NOMO-1 treated with DMSO at 0.1 percent for 48 hours (cell line): Measurements from ENCODE around the gene MRPL18.
"Not testable (repeated sequence)": the region's sequence is repeated elsewhere in the genome, so short reads cannot be mapped to it uniquely, and the experiment has no call there.

ENCODE experiments used
- DNase-seq: peaks from one replicate; lab custom pipeline; 2025; ENCODE audit not compliant: unreplicated experiment; lab: John Stamatoyannopoulos, UW

MRPL18 gene

DNA sequence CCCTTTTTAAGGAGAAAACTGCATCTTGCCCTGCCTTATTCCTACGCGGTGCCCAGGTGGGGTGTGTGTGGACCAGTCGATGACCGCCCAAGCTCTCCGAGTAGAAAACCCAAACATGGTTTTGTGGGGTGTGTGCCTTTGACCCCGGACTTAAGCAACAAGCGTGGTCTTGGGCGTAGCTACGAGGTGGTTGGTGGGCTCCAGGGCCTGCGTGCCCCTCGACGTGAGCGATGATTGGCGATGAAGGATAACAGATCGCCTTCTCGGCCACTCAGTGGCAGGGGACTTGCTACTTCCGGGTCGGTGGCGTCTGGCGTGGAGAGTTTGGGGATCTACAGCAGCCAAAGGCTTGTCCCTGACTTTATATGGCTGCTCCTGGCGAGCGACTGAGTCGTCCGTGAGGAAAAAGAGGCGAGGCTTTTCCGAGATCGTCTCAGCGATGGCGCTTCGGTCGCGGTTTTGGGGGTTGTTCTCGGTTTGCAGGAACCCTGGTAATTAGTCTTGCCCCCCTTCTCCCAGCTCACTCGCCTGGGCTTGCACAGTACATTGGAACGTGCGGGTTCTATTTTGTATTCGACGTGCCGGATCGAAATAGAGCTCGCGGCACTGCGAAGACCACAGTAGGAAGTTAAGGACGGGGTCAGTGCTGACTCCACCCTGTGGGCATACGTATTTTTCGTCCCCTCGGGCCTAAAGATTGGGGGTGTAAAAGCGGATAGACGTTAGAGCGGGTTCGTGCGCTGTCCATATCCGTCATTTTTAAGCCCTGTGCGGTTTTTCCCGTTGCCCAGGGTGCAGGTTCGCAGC, at the start of gene MRPL18:
TSS of gene MRPL18 (plus strand) at position 319 of the 807 bp plus-strand sequence. CDS start at position 440, 121 bp downstream.
- peak; percentile 98 for DNase-seq

DNA sequence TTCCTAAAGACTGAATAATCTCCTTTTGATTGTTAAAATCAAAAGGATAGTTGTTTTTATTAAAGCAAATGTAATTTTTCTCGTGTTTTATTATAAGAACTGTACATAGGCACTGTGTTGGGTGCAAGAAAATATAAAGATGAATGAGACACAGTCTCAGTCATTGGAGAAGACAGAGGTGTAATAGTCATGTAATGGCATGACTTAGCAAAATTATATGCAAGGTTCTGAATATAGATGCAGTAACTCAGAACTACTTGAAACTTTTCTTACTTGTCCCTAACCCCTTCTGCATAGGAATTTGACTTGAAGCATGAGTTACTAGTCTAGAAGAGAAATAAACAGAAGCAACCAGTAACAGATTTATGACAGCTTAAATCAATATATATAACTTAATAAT, 48.1 kb upstream of the MRPL18 start:
- DNase-seq, result no peak

DNA sequence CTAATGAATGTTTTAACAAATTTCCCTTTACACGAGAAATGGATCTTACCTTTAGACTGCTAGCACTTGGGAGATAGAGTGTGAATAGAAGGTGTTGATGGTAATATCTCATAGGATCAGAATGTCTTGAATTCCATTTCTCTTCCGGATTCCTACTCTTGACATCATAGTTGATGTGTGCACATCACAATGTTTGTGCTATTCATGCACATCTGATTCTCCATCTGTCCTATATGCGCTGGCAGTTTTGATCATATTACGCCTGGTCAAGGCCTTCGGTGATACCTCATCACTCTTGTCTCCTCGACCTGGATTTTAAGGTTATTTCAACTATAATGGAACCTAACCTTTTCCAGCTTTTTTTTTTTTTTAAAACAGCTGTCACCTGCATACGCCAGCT, 45.2 kb upstream of the MRPL18 start:
- DNase-seq, result no peak

DNA sequence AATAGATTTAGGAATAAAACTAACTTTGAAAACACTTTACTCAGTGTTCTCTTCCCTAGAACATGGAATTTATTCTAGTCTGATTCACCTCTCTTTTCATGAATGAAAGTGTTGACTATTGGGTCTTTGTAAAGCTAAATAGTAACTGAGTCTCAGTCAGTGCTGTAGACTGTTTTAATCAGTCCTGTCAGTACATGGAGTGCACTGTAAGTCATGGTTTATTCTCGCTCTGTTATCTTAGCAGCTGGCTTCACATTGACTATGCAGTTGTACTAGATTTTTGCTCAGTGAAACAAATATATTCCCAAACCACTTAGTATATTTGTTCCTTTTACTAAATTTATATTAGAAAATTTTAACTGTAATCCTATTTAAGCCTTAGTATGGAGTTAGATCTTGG, 43.5 kb upstream of the MRPL18 start:
- no peak for DNase-seq

DNA sequence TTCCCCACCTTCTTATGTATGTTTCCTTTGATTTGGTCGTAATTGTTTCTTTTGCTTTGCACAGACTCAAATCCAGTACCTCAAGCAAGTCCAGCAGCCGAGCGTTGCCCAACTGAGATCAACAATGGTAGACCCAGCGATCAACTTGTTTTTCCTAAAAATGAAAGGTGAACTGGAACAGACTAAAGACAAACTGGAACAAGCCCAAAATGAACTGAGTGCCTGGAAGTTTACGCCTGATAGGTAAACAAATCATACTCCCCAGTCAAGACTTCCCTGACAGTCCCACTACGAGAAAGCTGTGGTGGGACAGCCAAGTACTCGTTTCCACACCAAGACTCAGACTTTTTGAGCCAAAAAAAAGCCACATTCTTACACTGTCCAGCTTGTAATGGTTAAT, 42.1 kb upstream of the MRPL18 start:
- not testable (repeated sequence) for DNase-seq

DNA sequence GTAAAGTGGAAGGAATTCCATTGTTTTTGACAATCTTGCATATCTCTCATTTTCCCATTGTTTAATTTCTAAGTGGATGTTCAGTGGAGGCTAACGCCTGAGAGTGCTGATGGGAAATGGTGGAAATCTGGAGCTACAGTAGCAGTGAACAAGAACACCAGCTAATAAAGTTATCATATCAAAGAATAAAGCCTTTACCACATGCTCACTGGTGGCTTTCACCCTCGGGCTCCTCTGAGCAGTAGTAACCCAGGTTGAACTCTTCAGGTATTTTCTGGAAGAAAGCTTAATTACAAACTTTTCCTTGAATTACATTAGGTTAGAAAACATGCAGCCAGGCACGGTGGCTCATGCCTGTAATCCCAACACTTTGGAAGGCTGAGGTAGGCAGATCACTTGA, 38.8 kb upstream of the MRPL18 start:
- DNase-seq, result no peak

DNA sequence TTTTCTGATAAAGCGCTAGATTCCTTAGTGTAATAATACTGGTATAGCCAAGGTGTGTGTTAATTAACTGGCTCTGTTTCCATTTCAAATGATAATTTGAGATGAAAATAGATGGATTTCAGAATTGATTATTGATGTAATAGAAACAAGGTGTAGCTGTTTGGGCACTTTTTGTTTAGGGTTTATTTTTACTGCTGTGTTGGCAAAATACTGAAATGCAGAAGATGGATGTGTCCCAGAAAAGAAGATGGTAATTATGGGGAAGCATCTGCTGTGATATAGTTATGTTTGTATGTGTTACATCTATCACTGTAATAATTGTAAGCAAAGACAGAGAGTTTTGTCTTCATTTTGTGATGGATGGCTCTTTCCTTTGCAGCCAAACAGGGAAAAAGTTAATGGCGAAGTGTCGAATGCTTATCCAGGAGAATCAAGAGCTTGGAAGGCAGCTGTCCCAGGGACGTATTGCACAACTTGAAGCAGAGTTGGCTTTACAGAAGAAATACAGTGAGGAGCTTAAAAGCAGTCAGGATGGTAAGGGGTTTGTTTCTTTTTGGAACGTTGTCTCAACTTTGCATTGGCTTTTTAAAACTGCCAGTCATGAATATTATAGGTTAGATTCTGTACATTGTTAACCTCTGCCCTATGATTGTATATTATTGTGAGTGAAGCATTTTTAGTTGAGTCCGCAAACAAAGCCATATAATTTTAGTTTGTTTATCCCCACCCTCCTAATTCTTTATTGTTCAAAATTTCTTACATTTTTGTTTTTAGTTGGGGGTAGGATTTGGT, 37.0 kb upstream of the MRPL18 start:
- no peak for DNase-seq

DNA sequence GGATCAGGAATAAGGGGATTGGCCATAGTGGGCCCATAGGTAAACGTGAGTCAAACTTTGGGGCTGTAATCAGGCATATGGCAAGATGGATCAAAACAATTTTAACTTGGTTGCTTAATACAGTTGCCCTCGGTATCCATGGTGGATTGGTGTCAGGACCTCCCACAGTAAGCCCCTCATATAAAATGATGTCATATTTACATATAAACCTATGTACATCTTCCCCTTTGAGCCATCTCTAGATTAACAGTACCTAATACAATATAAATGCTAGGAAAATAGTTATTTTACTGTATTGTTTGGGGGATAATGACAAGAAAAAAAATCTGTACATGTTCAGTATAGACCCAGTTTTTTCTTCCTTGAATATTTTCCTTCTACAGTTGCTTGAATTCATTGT, 35.9 kb upstream of the MRPL18 start:
- DNase-seq, result no peak

DNA sequence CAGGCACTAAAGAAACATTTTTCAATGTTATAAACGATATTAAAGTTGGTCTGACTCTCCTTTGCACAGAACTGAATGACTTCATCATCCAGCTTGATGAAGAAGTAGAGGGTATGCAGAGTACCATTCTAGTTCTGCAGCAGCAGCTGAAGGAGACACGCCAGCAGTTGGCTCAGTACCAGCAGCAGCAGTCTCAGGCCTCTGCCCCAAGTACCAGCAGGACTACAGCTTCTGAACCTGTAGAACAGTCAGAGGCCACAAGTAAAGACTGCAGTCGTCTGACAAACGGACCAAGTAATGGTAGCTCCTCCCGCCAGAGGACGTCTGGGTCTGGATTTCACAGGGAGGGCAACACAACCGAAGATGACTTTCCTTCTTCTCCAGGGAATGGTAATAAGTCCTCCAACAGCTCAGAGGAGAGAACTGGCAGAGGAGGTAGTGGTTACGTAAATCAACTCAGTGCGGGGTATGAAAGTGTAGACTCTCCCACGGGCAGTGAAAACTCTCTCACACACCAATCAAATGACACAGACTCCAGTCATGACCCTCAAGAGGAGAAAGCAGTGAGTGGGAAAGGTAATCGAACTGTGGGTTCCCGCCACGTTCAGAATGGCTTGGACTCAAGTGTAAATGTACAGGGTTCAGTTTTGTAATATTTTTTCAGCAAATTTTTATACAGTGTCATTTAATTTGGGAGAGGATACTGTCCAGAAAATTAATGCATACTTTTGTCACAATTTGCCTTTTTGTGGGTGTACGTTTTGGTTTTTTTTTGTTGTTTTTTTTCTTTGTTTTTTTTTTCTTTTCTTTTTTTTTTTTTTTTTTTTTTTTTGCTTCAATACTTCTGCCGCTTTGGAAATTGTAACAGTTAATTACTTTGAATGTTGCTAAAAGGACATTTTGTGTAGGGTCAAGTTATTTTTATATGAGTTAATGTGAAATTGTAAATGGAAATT, 35.0 kb upstream of the MRPL18 start:
- DNase-seq, result no peak

DNA sequence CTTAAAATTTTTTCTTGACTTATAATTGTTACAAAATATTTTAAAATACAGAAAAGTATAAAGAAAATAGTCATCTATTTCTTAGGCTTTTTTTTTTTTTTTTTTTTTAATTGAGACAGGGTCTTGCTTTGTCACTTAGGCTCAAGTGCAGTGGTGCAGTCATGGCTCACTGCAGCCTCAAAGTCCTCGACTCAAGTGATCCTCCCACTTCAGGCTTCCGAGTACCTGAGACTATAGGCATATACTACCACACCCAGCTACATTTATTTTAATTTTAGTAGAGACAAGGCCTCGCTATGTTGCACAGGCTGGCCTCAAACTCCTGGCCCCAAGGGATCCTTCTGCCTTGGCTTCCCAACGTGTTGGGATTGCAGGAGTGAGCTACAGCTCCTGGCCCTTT, 33.8 kb upstream of the MRPL18 start:
- DNase-seq, result no peak

DNA sequence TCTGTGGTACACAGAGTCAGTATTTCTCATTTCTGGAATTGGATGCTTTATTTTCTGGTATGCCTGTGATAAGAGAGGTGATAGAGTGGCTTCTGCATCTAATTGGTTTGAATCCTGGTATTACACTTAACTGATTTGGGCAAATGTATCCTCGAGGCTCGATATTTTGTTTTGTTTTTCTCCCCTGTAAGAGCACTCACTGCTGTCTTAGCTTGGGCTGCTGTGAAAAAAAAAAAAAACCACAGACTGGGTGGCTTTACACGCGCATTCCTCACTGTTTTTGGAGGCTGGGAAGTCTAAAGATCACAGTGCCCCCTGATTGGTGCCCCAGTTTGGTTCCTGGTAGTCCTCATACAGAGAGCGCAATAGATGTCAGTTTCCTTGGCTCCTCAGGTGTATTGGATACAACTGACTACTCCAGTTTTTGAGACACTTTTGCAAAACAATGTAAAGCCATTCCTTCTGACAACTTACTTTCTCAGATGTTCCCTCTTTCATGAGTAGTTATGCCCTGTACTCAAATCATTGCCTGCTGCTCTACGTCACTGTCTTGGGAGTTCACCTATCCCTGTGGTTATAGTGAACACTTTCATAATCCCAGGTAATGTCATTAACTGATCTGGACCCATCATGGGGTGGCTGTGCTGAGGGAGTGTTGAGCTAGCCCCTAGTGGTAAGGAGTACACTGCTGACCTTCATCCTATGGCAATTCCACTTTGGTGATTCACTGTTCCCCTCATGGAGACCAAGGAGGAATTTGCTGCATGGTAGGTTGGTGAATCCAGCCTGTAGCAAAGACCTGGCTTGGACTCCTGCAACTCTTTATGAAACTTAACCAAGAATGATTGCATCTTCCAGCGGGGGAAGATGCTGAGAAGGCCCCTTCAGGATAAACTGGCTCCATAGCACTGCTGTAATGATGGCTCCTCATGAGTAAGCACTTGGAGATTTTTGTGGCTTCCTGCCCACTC, 32.0 kb upstream of the MRPL18 start:
- DNase-seq, result no peak

DNA sequence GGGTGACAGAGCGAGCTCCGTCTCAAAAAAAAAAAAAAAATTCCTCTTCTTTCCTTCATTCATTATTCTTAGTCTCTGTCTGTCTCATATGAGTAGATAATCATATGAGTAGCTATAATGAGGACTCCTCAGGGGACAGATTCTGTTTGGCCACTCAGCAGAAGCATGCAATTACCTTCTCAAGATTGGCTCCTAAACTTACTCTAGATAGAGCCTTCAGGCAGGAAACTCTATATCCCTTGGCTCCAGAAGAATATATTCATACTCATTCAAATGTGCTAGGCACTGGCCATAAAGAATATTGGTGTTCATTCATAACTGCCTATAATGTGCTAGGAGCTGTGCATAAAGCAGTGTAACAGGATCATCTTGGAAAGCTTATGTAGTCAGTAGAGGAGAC, 30.6 kb upstream of the MRPL18 start:
- no peak for DNase-seq

DNA sequence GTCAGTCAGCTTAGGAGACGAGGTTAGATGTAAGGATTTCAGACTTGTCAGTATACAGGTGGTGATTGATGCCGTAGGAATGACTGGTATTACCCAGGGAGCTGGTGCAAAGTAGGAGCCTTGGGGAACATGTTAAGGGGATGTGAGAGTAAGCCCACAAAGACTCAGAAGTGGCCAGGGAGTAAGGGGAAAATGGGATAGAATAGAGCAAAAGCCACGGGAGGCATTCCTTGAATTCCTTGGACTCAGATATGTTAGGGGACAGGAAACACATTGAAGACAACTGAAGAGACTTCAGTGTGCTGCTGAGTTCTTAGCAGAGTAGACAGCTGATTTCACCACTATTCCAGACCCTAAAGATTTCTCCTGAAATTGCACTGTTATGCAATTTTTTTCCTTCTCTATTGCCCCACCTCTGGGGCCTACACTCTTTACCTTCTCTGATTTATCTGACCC, 29.6 kb upstream of the MRPL18 start:
- peak; percentile 11 for DNase-seq

DNA sequence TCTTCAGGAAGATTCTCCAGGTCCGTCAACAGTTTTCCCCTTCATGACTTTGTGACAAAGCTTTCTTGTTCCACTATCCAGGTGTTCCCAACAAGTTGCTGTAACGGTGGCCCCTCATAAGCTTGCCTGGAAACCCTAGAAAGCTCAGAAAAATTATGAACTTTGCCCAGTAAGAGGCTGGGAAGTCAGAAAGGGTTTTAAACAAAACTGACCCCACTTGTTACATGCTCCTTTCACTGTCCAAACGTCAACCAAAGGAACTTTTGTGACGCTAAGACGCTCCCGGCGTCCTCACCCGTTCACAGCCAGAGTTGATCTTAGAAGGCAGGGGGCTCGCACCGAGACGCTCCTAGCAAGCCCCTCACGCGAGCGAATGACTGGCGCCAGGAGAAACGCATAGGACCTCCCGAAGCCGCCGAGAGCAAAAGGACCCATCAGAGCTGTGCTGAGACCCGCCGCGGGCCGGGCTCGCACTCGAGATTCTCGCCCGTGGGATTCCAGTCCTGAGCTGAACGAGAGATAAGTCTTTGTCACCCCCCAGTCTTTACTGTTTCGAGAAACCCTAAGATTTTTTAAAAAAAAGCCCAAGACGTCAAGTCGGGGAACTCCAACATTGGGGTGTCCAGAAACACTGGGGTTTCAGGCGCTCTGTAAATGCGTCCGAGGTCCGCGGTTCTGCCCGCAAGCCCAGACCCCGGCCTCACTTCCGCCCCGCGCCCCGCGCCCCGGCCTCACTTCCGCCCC, 29.0 kb upstream of the MRPL18 start:
- DNase-seq, result peak; percentile 24

DNA sequence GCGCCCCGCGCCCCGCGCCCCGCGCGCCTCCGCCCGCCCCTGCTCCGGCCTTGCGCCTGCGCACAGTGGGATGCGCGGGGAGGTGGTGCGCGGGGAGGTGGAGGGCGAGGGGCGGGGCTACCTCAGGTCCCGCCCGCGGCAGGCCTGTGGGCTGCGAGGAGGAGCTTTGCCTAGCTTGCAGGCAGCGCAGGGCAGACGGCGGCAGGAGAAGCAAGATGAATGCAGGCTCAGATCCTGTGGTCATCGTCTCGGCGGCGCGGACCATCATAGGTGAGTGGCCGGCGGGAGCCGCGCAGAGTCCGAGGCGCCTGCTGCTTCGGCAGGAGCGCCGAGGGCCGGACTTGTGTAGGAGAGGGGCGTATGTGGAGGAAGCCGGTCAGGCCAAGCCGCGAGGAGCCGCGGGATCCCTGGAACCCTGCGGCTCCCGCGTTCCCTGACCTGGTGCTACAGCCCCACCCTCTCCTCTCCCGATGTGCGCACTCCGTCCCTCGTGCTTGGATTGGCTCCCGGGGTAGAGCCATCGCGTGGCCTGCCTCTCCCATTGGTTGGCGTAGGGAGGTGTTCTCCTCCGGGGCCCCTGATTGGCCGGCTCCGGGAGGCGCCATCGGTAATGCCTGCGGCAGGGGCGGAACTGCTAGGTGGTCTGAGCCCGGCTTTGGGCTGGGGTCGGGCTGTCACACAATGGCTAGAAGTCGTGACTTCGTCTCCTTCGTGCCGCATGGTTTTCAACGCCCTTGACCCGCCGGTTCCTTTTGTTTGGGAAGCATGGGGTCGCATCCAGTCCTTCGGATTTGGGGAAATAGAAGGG, 28.2 kb upstream of the MRPL18 start, which contains the start of gene ACAT2:
TSS of gene ACAT2 (plus strand) at position 173 of the 808 bp plus-strand sequence. CDS start at position 216, 43 bp downstream.
- peak; percentile 93 for DNase-seq

DNA sequence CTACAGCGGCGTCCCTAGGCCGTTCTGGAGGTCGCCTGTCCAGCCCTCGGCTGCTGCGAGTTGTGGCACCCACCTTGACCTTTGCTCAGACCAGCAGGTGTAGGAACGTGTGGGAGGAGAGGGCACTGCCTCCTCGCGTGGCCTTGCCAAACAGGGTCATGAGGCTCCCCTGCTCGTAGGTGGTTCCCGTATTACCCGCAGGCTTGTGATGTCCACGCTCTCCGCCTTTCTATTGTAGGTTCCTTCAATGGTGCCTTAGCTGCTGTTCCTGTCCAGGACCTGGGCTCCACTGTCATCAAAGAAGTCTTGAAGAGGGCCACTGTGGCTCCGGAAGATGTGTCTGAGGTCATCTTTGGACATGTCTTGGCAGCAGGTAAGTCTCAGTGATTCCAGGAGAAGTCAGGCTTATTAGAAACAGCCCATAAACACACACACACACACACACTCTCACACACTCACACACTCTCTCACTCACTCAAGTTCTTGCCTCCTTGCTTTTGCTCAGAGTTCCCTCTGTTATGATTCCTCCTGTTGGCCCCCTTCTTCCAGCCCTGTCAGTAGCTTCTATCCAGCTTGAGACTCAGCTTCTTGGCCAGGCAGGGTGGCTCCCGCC, 27.5 kb upstream of the MRPL18 start:
- peak; percentile 37 for DNase-seq

DNA sequence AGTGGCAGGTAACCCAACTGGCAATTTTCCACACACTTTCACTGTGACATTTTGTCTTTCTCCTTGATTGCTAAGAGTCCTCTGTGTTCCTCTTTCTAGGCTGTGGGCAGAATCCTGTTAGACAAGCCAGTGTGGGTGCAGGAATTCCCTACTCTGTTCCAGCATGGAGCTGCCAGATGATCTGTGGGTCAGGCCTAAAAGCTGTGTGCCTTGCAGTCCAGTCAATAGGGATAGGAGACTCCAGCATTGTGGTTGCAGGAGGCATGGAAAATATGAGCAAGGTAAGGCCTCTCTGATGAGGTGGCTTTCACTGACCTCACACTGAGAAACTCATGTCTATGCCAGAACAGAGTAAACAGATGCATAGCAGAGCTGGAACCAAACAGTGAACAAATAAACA, 23.4 kb upstream of the MRPL18 start:
- DNase-seq, result no peak

DNA sequence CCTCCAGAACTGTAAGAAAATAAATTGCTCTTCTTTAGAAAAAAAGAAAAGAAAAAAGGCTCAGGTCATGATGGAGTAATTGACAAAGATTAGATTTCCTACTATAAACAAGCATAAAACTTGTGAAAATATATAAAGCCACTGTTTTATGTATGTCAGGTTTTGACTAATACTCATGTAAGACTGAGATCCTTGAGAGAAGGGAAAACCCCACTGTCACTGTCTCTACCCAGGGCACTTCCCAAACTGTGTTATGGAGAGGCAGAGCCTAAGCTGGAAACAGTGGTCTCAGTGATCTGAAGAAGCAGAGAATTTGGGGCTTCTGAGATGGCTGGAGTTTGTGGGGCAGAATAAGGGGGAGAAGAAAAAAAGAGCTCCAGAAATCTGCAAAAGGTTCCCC, 20.8 kb upstream of the MRPL18 start:
- no peak for DNase-seq
